IPS DF 6.9 (cell line): ENCODE data around the gene SHOX.
"Not testable (repeated sequence)": the region's sequence is repeated elsewhere in the genome, so short reads cannot be mapped to it uniquely, and the experiment has no call there.

Experiments used
- DNase-seq: peaks from one replicate; pipeline ENCODE4 v3.0.0-alpha.2; 2013; ENCODE audit warnings: low read depth, low spot score
- H3K27ac ChIP-seq: one replicate; pipeline ENCODE4 v1.5.1; 2013; ENCODE audit warnings: low read length, control low read depth
- H3K27me3 ChIP-seq: 2 replicates; pipeline ENCODE4 v1.6.1; 2013; ENCODE audit warnings: mild to moderate bottlenecking, low read length; ENCODE audit not compliant: control insufficient read depth, insufficient read depth
- H3K36me3 ChIP-seq: 2 replicates; pipeline ENCODE4 v1.6.1; 2013; ENCODE audit warnings: low read length; ENCODE audit not compliant: control insufficient read depth, insufficient read depth
- H3K4me1 ChIP-seq: 2 replicates; pipeline ENCODE4 v1.6.1; 2013; ENCODE audit warnings: low read length; ENCODE audit not compliant: control insufficient read depth, insufficient read depth
- H3K4me3 ChIP-seq: 2 replicates; pipeline ENCODE4 v1.5.1; 2013; ENCODE audit warnings: mild to moderate bottlenecking, low read length
- H3K9me3 ChIP-seq: 2 replicates; pipeline ENCODE4 v1.6.1; 2013; ENCODE audit warnings: low read length, inconsistent platforms; ENCODE audit not compliant: control insufficient read depth, insufficient read depth
- WGBS: extraction: QIAGEN DNeasy Blood & Tissue Kit; methylation state at CpG from one replicate; pipeline ENCODE4 v1.1.7; 2013; ENCODE audit warnings: mixed read lengths, missing lambda C conversion rate; ENCODE audit not compliant: insufficient read length, insufficient coverage; 5-methylcytosine and 5-hydroxymethylcytosine counted together

Gene SHOX

GRCh38 chrX:646228-646495 lies 15.6 kb downstream of the SHOX start:
- Histone ChIP-seq H3K36me3 (no peaks in the 10 kb centered on the region; the same call in 1 of the 2 replicates), H3K27me3 (peaks cover 44% of the 10 kb centered on the region), H3K4me1 (no peaks in the 10 kb centered on the region; the same call in 1 of the 2 replicates), H3K9me3 (no peaks in the 10 kb centered on the region), H3K4me3 (no peak overlapping the region), H3K27ac (no peak overlapping the region)
- DNase-seq: no peak
- WGBS: no CpG with 5 or more reads among the region's 3 CpGs

- H3K27me3 ChIP-seq: peaks cover 38% of the 10 kb centered on the region
- no peak for DNase-seq
- no CpG with 5 or more reads among the region's 9 CpGs for WGBS
- no peaks in the 10 kb centered on the region; the same call in 1 of the 2 replicates for H3K4me1 ChIP-seq
- no peak overlapping the region for H3K27ac ChIP-seq
- no peaks in the 10 kb centered on the region; the same call in 1 of the 2 replicates for H3K36me3 ChIP-seq
- H3K4me3 ChIP-seq: no peak overlapping the region
- no peaks in the 10 kb centered on the region for H3K9me3 ChIP-seq
Observed at GRCh38 chrX:646796-647195, 16.2 kb downstream of the SHOX start.

DNA sequence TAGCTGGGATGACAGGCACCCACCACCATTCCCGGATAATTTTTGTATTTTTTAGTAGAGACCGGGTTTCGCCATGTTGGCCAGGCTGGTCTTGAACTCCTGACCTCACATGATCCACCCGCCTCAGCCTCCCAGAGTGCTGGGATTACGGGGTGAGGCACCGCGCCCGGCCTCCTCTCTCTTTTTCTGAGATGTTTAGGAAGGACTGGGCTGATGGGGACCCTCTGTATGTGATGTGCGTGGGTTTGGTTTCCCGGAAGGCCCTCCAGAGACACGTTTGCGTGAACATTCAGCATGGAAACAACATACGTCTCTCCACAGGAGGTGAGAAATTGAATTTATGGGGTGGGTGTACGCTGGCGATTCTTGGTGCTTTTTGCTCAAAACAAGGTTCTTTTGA lies 18.6 kb downstream of the SHOX start:
- no peak overlapping the region for H3K27ac ChIP-seq
- no peak for DNase-seq
- no peaks in the 10 kb centered on the region; the same call in 1 of the 2 replicates for H3K36me3 ChIP-seq
- H3K9me3 ChIP-seq: no peaks in the 10 kb centered on the region
- H3K4me1 ChIP-seq: no peaks in the 10 kb centered on the region; the same call in 1 of the 2 replicates
- WGBS: no CpG with 5 or more reads among the region's 15 CpGs
- H3K27me3 ChIP-seq: peaks cover 14% of the 10 kb centered on the region; the same call in 1 of the 2 replicates
- H3K4me3 ChIP-seq: no peak overlapping the region

DNA sequence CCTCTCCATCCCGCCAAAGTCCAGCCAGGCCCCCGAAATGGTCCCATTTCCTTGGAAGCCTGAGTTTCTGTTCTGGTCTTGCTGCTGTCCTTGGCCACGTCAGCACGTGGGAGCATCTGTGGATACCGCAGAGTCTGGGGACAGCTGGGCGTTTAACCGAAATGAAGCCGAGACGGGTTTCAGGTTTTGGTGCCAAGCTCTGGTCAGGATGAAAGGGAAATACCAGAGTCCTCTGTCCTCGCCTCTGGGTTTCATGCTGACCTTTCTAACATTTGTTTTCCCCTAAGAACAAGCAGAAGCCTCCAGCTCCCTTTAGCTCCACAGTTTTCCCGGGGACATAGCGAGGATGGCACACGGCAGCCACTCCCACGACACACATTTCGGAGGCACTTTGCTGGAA lies 19.7 kb downstream of the SHOX start:
- WGBS: no CpG with 5 or more reads among the region's 15 CpGs
- no peaks in the 10 kb centered on the region for H3K36me3 ChIP-seq

GRCh38 chrX:650811-651210 lies 20.2 kb downstream of the SHOX start:
- WGBS: 100% methylated on average over 4 of the region's 13 CpGs
- H3K4me1 ChIP-seq: no peaks in the 10 kb centered on the region
- no peaks in the 10 kb centered on the region for H3K9me3 ChIP-seq

More for the DNA sequence above, 19.7 kb downstream of the SHOX start:
- Histone ChIP-seq H3K27ac (no peak overlapping the region), H3K9me3 (no peaks in the 10 kb centered on the region), H3K4me1 (no peaks in the 10 kb centered on the region), H3K4me3 (no peak overlapping the region), H3K27me3 (peaks cover 5% of the 10 kb centered on the region; the same call in 1 of the 2 replicates)
- DNase-seq: no peak

DNA sequence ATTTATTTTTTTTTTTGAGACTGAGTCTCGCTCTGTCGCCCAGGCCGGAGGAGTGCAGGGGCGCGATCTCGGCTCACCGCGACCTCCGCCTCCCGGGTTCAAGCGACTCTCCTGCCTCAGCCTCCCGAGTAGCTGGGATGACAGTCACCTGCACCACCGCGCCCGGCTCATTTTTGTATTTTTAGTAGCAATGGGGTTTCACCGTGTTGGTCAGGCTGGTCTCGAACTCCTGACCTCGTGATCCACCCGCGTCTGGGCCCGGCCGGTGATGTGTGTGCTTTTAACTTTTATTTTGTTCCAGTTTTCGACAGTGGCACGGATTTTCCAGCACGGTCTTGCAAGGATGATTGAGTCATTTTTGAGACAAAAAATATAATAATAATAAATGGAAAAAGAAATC lies 21.3 kb downstream of the SHOX start:
- not testable (repeated sequence) for H3K27ac ChIP-seq, H3K4me1 ChIP-seq, DNase-seq, H3K27me3 ChIP-seq, H3K9me3 ChIP-seq, H3K36me3 ChIP-seq, H3K4me3 ChIP-seq
- no CpG with 5 or more reads among the region's 25 CpGs for WGBS

More at GRCh38 chrX:650811-651210, 20.2 kb downstream of the SHOX start:
- Histone ChIP-seq H3K27ac (no peak overlapping the region), H3K27me3 (peaks cover 2% of the 10 kb centered on the region; the same call in 1 of the 2 replicates), H3K36me3 (no peaks in the 10 kb centered on the region), H3K4me3 (no peak overlapping the region)
- no peak for DNase-seq

GRCh38 chrX:652341-652741 lies 21.8 kb downstream of the SHOX start:
- no CpG with 5 or more reads among the region's 11 CpGs for WGBS
- no peaks in the 10 kb centered on the region for H3K9me3 ChIP-seq

DNA sequence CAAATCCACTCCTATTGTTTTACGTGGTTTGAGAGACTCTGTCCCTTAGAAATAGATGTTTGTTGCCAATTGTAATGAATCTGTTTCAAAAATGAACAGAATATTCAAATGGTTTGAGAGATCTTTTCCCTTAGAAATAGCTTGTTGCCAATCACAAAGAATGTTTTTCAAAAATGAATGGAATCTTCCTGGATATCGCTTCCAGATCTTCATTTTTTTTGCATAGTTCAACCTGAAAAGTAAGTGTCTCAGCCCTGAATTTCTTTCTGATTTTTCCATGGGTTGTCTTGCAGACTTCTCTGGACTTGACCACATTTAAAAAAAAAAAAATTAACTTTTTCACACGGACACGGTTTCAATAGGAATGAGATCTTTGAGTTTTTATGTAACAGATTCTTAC lies 22.7 kb downstream of the SHOX start:
- no CpG with 5 or more reads among the region's 4 CpGs for WGBS
- DNase-seq: no peak
- Histone ChIP-seq H3K9me3 (no peaks in the 10 kb centered on the region), H3K4me1 (no peaks in the 10 kb centered on the region), H3K27ac (no peak overlapping the region), H3K27me3 (no peaks in the 10 kb centered on the region; the same call in 1 of the 2 replicates), H3K36me3 (no peaks in the 10 kb centered on the region), H3K4me3 (no peak overlapping the region)

More at GRCh38 chrX:652341-652741, 21.8 kb downstream of the SHOX start:
- no peaks in the 10 kb centered on the region for H3K36me3 ChIP-seq
- no peaks in the 10 kb centered on the region for H3K4me1 ChIP-seq
- DNase-seq: no peak
- no peak overlapping the region for H3K4me3 ChIP-seq
- no peak overlapping the region for H3K27ac ChIP-seq
- H3K27me3 ChIP-seq: no peaks in the 10 kb centered on the region

DNA sequence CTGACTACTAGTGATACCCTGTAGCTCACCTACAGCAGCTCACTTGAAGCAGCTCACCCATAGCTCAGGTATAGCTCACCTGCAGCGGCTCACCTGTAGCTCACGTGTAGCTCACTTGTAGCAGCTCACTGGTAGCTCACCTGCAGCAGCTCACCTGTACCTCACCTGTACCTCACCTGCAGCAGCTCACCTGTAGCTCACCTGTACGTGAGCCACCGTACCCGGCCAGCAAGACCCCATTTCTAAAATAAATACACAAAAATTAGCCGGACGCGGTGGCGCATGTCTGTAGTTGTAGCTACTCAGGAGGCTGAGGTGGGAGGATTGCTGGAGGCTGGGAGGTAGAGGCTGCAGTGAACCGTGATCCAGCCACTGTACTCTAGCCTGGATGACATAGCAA lies 30.6 kb downstream of the SHOX start:
- Histone ChIP-seq H3K36me3 (no peaks in the 10 kb centered on the region), H3K27ac (no peak overlapping the region), H3K4me3 (no peak overlapping the region), H3K9me3 (no peaks in the 10 kb centered on the region), H3K27me3 (no peaks in the 10 kb centered on the region; the same call in 1 of the 2 replicates), H3K4me1 (no peaks in the 10 kb centered on the region)
- DNase-seq: no peak
- WGBS: no CpG with 5 or more reads among the region's 10 CpGs

DNA sequence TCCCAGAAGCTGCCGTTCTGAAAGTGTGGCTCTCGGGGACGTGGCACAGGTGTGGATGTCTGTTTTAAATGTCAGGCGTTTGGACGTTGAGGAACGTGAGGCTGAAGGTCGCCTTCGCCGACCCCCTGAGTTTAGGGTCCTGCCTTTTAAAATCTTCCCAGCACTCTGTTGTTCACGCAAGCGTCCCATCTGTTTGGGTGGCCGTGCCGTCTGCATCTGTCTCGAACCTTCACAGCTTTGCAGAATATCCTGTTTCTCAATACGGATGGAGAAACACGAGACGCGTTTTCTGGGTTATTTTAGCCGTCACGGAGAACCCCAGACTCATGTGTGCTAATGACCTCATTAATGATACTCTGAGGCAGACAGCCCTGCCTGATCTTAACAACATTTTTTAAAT lies 31.5 kb downstream of the SHOX start:
- H3K27me3 ChIP-seq: no peaks in the 10 kb centered on the region; the same call in 1 of the 2 replicates
- no peak overlapping the region for H3K27ac ChIP-seq
- no peaks in the 10 kb centered on the region for H3K36me3 ChIP-seq
- H3K4me1 ChIP-seq: no peaks in the 10 kb centered on the region
- no CpG with 5 or more reads among the region's 20 CpGs for WGBS
- DNase-seq: no peak
- H3K9me3 ChIP-seq: no peaks in the 10 kb centered on the region
- no peak overlapping the region for H3K4me3 ChIP-seq

DNA sequence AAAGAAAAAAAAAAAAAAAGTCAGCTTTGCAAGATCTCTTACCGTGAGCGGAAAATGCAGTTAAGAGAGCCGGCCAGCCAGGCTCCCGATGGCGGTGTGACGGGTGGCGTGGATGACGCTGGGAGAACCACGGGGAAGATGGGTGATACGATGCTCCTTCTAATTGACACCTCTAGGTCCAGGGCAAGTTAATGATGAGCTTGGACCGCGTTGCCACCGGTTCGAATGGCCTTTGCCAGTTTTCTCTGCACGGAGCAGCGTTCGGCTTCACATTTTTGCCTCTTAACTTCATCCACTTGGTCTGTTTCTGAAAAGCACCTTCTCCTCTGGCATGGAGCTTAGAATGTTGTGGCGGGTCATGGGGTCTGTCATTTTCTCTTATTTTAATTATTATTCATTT lies 33.2 kb downstream of the SHOX start:
- no CpG with 5 or more reads among the region's 18 CpGs for WGBS
- Histone ChIP-seq H3K27ac (no peak overlapping the region), H3K4me1 (no peaks in the 10 kb centered on the region), H3K27me3 (no peaks in the 10 kb centered on the region), H3K4me3 (no peak overlapping the region), H3K36me3 (no peaks in the 10 kb centered on the region), H3K9me3 (no peaks in the 10 kb centered on the region)
- DNase-seq: no peak
